SU-DHL-6 (cell line): ENCODE measurements around the gene PSME2.

ENCODE experiments used
- CTCF ChIP-seq: fragments of 200-600 bp; sonication (generic); IDR thresholded peaks from one replicate; pipeline ENCODE4 v1.5.1; 2017; ENCODE audit warnings: antibody characterized with exemption, mild to moderate bottlenecking, low read length, moderate library complexity; ENCODE audit not compliant: insufficient read depth, poor library complexity, severe bottlenecking
- EZH2phosphoT487 ChIP-seq: fragments of 200-600 bp; sonication (generic), shearing (Covaris generic); conservative IDR thresholded peaks from 2 replicates; pipeline ENCODE4 v1.6.1; 2018; ENCODE audit warnings: mild to moderate bottlenecking, antibody characterized with exemption, low read length, moderate library complexity, mixed read lengths

- TF ChIP-seq CTCF = no peak
- TF ChIP-seq EZH2phosphoT487 = no peak
Observed at GRCh38 chr14:24137529-24138395, 8.6 kb downstream of the PSME2 start.
